Activated CD4-positive, alpha-beta memory T cell treated with anti-CD3 and anti-CD28 coated beads, Interleukin-2, amount 10 ng/mL, durations not matched to agents 7 days and 5 days (primary cell): Measurements from ENCODE around the gene ZNF669. TPM values are rescaled to one million over a fixed set of nuclear protein-coding genes. Genes with fewer than 3 reads are reported as not detected.

Experiments used
- CTCF ChIA-PET: fragments of 350-600 bp; sonication (Branson Sonifier 250); formaldehyde crosslinking; loops from one replicate; lab custom pipeline; 2021; ENCODE audit warnings: antibody characterized with exemption, inconsistent platforms; lab: Charles Lee
- POLR2A ChIA-PET: fragments of 350-600 bp; sonication (Branson Sonifier 250); formaldehyde crosslinking; loops from one replicate; lab custom pipeline; 2021; ENCODE audit warnings: antibody characterized with exemption; lab: Charles Lee
- DNase-seq: peaks from one replicate; pipeline ENCODE4 v3.0.0-alpha.2; 2020
- H3K27ac Mint-ChIP-seq: one replicate; pipeline ENCODE4 v1.8.0; 2021; ENCODE audit warnings: mild to moderate bottlenecking, mixed read lengths
- H3K27me3 Mint-ChIP-seq: one replicate; pipeline ENCODE4 v1.8.0; 2021; ENCODE audit warnings: mixed read lengths
- H3K36me3 Mint-ChIP-seq: one replicate; pipeline ENCODE4 v1.8.0; 2021; ENCODE audit warnings: low read depth, mixed read lengths
- H3K4me1 Mint-ChIP-seq: one replicate; pipeline ENCODE4 v1.8.0; 2021; ENCODE audit warnings: mixed read lengths
- H3K4me3 Mint-ChIP-seq: one replicate; pipeline ENCODE4 v1.8.0; 2021; ENCODE audit warnings: mild to moderate bottlenecking, mixed read lengths
- H3K9me3 Mint-ChIP-seq: one replicate; pipeline ENCODE4 v1.8.0; 2021; ENCODE audit warnings: mixed read lengths
- total RNA-seq, 2 experiments: library from RNA; stranded (reverse); gene quantifications; one replicate each; pipeline ENCODE4 v1.2.3, GENCODE V29; 2021

The ZNF669 gene
- total RNA-seq, 2 experiments from 2014 or later: 10.3 to 11.6 TPM

DNA sequence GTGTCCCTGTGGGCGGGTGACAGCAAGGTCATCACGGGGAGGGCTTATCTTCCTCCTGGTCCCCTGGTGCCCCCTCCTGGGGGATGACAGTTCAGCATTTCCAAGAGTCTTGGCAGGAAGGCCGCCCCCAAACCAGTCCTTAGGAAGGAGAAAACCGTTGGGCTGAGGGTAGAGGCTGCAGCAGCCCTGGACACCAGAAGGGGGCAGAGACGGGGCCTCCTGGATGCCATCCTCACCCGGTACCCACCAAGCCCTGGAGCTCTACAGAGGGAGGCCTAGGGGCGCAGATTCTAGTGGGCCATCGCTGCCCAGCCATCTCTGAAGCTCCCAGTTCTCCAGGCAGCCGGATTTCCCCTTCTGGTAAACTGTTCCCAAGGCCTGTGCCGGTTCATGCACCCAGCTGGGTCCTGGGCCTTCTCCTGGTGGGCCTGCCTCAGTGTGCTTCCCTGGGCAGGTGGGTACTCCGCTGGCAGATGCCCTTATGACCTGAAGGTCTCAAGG, 14.8 kb upstream of the ZNF669 start:
- Mint-ChIP-seq H3K27ac (no peak overlapping the region), H3K36me3 (no peaks in the 10 kb centered on the region), H3K27me3 (no peaks in the 10 kb centered on the region), H3K4me1 (no peaks in the 10 kb centered on the region), H3K4me3 (no peak overlapping the region), H3K9me3 (peaks cover 6% of the 10 kb centered on the region)
- CTCF ChIA-PET: no interaction called here
- DNase-seq: no peak
- POLR2A ChIA-PET: no interaction called here

DNA sequence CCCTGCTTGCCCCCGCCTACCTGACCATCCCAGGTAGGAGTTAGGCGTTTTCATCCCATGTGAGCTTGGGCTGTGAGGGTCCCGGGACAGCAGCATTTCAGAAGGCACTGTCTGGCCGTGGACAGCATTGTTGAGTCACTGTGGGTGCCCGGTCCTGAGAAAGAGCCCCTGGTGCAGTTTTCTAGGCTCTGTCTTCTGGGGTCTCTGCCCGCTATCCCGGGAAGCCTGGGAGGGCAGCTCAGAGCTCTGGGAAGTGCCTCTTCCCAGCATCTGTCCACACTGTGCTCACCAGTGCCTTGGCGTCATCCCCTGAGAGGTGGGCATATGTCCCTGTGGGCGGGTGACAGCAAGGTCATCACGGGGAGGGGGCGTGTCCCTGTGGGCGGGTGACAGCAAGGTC, 11.4 kb upstream of the ZNF669 start:
- DNase-seq: no peak
- Mint-ChIP-seq H3K4me1 (peaks cover 11% of the 10 kb centered on the region), H3K4me3 (no peak overlapping the region), H3K27ac (no peak overlapping the region), H3K9me3 (peaks cover 4% of the 10 kb centered on the region), H3K27me3 (peaks cover 17% of the 10 kb centered on the region), H3K36me3 (peaks cover 4% of the 10 kb centered on the region)
- POLR2A ChIA-PET: no interaction called here
- CTCF ChIA-PET: no interaction called here

DNA sequence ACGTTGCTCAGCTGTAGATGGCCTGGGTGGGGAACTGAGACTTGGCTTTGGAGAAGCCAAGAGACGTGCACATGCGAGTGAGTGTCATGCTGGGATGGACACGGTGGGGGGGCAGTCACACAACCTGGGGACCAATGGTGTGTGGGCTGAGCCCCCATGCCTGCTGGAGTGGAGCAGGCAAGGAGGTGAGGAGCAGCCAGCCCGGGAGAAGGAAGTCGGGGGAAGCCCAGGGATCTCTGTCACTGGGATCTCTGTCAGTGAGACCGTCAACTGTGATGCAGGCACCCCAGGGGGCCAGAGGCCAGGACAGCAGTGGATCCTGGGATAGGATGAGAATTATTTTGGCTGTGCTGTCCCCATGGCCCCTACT, 11.0 kb upstream of the ZNF669 start:
- Mint-ChIP-seq H3K4me1 (peaks cover 11% of the 10 kb centered on the region), H3K9me3 (peaks cover 4% of the 10 kb centered on the region), H3K27ac (peak overlapping the region; percentile 12), H3K36me3 (peaks cover 4% of the 10 kb centered on the region), H3K4me3 (no peak overlapping the region), H3K27me3 (peaks cover 19% of the 10 kb centered on the region)
- ChIA-PET CTCF (no interaction called here), POLR2A (no interaction called here)
- no peak for DNase-seq

DNA sequence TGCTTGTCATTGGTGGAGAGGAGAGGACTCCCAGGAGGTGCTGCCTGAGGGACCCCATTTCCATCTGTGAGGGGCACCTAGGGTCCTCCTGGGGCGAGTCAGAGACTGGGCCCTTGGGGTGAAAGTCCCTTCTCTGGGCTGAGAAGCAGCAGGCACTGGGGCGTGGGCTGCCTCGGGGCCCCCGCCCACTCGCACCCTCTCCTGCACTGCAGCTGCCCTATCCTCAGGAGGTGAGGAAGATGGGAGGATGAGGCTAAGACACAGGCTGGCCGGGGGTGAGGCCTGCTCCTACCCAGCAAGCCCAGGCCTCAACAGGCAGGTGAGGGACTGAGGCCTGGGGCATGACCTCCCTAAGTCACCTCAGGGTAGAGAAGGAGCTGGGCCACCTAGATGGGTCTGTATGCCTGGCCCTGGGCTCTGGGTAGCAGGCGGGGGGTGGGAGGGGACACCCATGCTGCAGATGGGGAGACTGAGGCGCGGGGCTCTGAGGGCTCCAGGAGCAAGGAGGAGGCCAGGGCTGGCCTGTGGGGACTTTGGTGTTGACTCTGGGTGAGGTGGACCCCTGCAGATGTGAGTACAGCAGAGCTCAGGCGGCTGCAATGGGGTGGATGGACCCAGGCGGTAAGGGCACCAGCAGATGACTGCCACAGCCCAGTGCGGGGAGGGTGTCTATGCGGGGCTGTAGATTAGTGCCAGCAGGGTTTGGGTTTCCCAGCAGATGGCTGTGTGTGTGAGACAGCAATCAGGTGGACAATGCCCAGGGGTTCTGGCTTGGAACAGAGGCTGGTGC, 10.4 kb upstream of the ZNF669 start:
- Mint-ChIP-seq H3K27me3 (peaks cover 25% of the 10 kb centered on the region), H3K36me3 (peaks cover 4% of the 10 kb centered on the region), H3K27ac (peak overlapping the region; percentile 12), H3K4me1 (peaks cover 11% of the 10 kb centered on the region), H3K9me3 (peaks cover 8% of the 10 kb centered on the region), H3K4me3 (no peak overlapping the region)
- POLR2A ChIA-PET: no interaction called here
- DNase-seq: no peak
- CTCF ChIA-PET: no interaction called here

DNA sequence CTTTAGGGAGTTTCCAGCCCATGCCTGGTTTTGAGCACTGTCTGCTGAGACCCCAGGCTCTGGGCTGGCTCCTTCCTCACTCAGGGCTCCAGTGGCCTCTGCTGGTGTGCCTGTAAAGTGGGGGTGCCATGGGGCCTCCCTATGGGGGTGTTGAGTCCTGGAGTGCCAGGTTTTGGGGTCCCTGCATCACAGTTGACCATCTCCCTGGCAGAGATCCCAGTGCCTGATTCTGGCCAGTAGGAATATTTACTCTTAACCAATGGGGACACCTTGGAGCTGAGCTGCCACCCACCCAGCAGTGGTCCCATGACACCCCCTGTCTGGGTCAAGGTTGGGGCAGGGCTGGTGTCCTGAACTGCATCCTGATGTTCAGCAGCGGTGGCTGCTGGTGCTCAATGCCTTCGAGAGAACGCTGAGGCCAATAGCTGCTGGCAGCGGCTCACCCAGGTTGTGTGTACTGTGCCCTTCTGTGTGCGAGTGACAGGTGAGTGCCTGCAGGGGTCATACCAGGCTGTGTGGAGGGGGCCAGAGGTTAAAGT, 9.6 kb upstream of the ZNF669 start:
- Mint-ChIP-seq H3K36me3 (peaks cover 4% of the 10 kb centered on the region), H3K4me1 (peaks cover 11% of the 10 kb centered on the region), H3K27me3 (peaks cover 31% of the 10 kb centered on the region), H3K27ac (no peak overlapping the region), H3K9me3 (peaks cover 8% of the 10 kb centered on the region), H3K4me3 (no peak overlapping the region)
- no peak for DNase-seq
- ChIA-PET CTCF (no interaction called here), POLR2A (no interaction called here)

- Mint-ChIP-seq H3K9me3 (peaks cover 8% of the 10 kb centered on the region), H3K27ac (no peak overlapping the region)
- CTCF ChIA-PET: no interaction called here
Measured at GRCh38 chr1:247113094-247113497, 8.9 kb upstream of the ZNF669 start.

DNA sequence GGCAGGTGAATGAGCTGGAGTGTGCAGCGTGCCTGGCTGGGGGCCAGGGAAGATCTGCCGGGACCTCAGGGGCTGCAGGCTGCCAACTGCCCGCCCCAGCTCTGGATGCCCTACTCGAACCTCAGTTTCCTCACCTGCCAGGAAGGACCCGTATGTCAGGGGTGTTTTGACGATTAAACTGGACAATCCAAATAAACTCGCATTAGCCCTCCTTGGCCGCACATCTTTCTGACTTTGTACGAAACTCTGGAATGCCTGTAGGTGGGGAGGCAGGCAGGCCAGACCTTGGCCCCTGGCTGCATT, 8.3 kb upstream of the ZNF669 start:
- Mint-ChIP-seq H3K36me3 (peaks cover 8% of the 10 kb centered on the region), H3K4me1 (peaks cover 11% of the 10 kb centered on the region), H3K4me3 (peak overlapping the region; percentile 24), H3K9me3 (peaks cover 8% of the 10 kb centered on the region), H3K27me3 (peaks cover 42% of the 10 kb centered on the region), H3K27ac (no peak overlapping the region)
- POLR2A ChIA-PET: no interaction called here
- no peak for DNase-seq
- CTCF ChIA-PET: no interaction called here

More at GRCh38 chr1:247113094-247113497, 8.9 kb upstream of the ZNF669 start:
- peaks cover 11% of the 10 kb centered on the region for H3K4me1 Mint-ChIP-seq
- peaks cover 38% of the 10 kb centered on the region for H3K27me3 Mint-ChIP-seq
- H3K4me3 Mint-ChIP-seq: no peak overlapping the region
- POLR2A ChIA-PET: no interaction called here
- no peak for DNase-seq
- peaks cover 8% of the 10 kb centered on the region for H3K36me3 Mint-ChIP-seq

DNA sequence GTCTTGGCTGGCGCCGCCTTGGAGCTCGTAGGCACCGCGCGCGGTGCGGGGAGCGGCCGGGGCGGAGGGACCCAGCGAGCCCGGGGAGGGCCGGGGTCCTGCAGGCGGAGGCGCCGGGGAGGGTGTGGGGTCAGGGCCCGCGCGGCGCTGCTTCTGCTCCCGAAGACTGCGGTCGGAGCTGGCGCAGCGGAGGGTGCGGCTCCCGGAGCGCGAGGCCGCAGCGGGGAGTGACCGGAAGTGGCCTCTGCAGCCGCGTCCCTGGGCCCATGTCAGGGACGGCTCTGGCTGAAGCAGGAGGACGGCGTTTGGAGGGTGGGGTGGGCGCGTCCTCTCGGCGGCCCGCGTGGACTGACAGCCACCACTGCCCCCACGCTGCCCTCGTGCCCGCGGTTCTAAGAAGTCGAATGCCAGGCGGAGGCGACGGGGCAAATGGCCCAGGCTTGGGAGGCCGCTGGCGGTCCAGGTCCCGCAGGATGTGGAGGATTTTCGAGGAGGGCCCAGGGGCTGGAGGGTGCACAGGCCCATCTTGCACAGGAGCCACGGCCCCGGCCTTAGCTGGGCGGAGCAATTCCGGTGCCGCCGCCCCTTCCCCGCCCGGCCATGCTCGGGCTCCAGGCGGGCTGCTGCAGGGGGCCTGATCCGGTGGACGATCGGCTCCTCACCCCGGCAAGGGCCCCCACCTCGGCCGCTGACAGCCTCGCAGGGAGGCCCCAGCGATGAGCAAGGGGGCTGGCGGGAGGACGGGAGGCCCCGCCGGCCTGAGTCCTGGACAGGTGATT, 7.7 kb upstream of the ZNF669 start:
- peaks cover 8% of the 10 kb centered on the region for H3K9me3 Mint-ChIP-seq
- H3K27ac Mint-ChIP-seq: no peak overlapping the region
- DNase-seq: no peak
- ChIA-PET POLR2A (no interaction called here), CTCF (no interaction called here)
- H3K4me1 Mint-ChIP-seq: peaks cover 11% of the 10 kb centered on the region
- peaks cover 44% of the 10 kb centered on the region for H3K27me3 Mint-ChIP-seq
- H3K4me3 Mint-ChIP-seq: no peak overlapping the region
- peaks cover 8% of the 10 kb centered on the region for H3K36me3 Mint-ChIP-seq

GRCh38 chr1:247111259-247111699, 7.1 kb upstream of the ZNF669 start:
- H3K27ac Mint-ChIP-seq: no peak overlapping the region
- peaks cover 44% of the 10 kb centered on the region for H3K27me3 Mint-ChIP-seq

GRCh38 chr1:247110627-247111258, 6.6 kb upstream of the ZNF669 start:
- peak overlapping the region; percentile 67 for H3K4me3 Mint-ChIP-seq

More at GRCh38 chr1:247111259-247111699, 7.1 kb upstream of the ZNF669 start:
- no peak for DNase-seq
- H3K4me3 Mint-ChIP-seq: peak overlapping the region; percentile 67
- H3K4me1 Mint-ChIP-seq: peaks cover 11% of the 10 kb centered on the region
- ChIA-PET CTCF (no interaction called here), POLR2A (no interaction called here)
- H3K9me3 Mint-ChIP-seq: peaks cover 9% of the 10 kb centered on the region
- peaks cover 9% of the 10 kb centered on the region for H3K36me3 Mint-ChIP-seq

DNA sequence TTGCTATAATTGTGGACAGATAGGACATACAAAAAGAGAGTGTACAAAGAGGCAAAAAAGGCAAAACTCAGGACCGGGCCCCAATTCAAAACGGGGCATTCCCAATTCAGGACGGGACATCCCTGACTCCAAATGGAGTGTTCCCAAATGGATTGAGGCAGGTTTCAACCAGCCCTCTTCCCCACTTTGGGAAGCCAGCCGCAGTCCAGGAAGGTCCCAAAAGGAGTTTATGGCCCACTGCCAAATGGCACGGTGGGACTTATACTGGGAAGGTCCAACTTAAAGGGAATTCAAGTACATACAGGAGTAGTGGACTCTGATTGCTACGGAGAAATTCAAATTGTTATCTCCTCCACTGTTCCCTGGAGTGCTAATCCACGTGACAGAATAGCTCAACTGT, 3.5 kb upstream of the ZNF669 start:
- H3K27me3 Mint-ChIP-seq: peaks cover 38% of the 10 kb centered on the region
- peaks cover 22% of the 10 kb centered on the region for H3K9me3 Mint-ChIP-seq
- ChIA-PET CTCF (no interaction called here), POLR2A (no interaction called here)
- no peak overlapping the region for H3K4me3 Mint-ChIP-seq
- no peak overlapping the region for H3K27ac Mint-ChIP-seq
- H3K36me3 Mint-ChIP-seq: peaks cover 24% of the 10 kb centered on the region
- H3K4me1 Mint-ChIP-seq: peaks cover 17% of the 10 kb centered on the region
- no peak for DNase-seq

More at GRCh38 chr1:247110627-247111258, 6.6 kb upstream of the ZNF669 start:
- POLR2A ChIA-PET: no interaction called here
- Mint-ChIP-seq H3K4me1 (peaks cover 11% of the 10 kb centered on the region), H3K9me3 (peaks cover 11% of the 10 kb centered on the region), H3K36me3 (peaks cover 13% of the 10 kb centered on the region), H3K27ac (no peak overlapping the region), H3K27me3 (peaks cover 46% of the 10 kb centered on the region)
- no peak for DNase-seq
- CTCF ChIA-PET: no interaction called here

DNA sequence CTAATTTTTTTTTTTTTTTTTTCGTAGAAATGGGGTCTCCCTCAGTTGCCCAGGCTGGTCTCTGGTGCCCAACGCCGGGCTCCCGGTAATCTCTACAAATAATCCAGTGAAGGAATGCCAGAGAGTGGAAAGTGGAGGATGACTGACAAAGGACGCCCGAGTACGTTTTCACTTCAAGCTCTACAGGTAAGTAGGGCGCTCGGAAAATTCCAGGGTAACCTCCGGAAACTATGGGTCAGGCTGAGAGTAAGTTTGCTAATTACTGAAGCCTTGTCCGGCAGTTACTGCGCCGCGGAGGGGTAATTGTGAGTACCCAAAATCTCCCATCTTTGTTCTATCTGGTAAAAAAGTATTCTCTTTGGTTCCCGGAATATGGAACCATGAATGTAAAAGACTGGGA, 1.8 kb upstream of the ZNF669 start:
- ChIA-PET POLR2A (no interaction called here), CTCF (interaction anchor here (0.7 kb wide), 1 partner anchor 41 kb away, joined by 3 read pairs; no protein-coding TSS in a partner anchor)
- Mint-ChIP-seq H3K36me3 (peaks cover 41% of the 10 kb centered on the region), H3K4me1 (peaks cover 21% of the 10 kb centered on the region), H3K4me3 (no peak overlapping the region), H3K27ac (no peak overlapping the region), H3K9me3 (peaks cover 36% of the 10 kb centered on the region), H3K27me3 (peaks cover 33% of the 10 kb centered on the region)
- no peak for DNase-seq

GRCh38 chr1:247104965-247105364, 809 bp upstream of the ZNF669 start:
- ChIA-PET CTCF (no interaction called here), POLR2A (interaction anchor here (0.9 kb wide), 1 partner anchor 174 kb away, joined by 4 read pairs; no protein-coding TSS in a partner anchor)
- Mint-ChIP-seq H3K27ac (no peak overlapping the region), H3K9me3 (peaks cover 41% of the 10 kb centered on the region), H3K4me3 (no peak overlapping the region), H3K27me3 (peaks cover 25% of the 10 kb centered on the region), H3K36me3 (peaks cover 46% of the 10 kb centered on the region), H3K4me1 (peaks cover 16% of the 10 kb centered on the region)
- DNase-seq: no peak
